Ectodermal cell (in vitro differentiated cells): Measurements from ENCODE around the gene CAMK2A.

Source experiments
- H3K27ac ChIP-seq: 2 replicates; pipeline ENCODE4 v1.7.0; 2013; ENCODE audit warnings: mild to moderate bottlenecking, low read depth, low read length; ENCODE audit not compliant: insufficient read depth, poor library complexity, severe bottlenecking
- H3K27me3 ChIP-seq: 2 replicates; pipeline ENCODE4 v1.7.0; 2013; ENCODE audit warnings: mild to moderate bottlenecking, low read length; ENCODE audit not compliant: insufficient read depth, control insufficient read depth, poor library complexity, severe bottlenecking
- H3K36me3 ChIP-seq: one replicate; pipeline ENCODE4 v1.7.0; 2013; ENCODE audit warnings: low read length; ENCODE audit not compliant: control insufficient read depth, insufficient read depth
- H3K4me1 ChIP-seq: one replicate; pipeline ENCODE4 v1.7.0; 2013; ENCODE audit warnings: low read length; ENCODE audit not compliant: control insufficient read depth, insufficient read depth
- H3K4me3 ChIP-seq: 2 replicates; pipeline ENCODE4 v1.7.0; 2013; ENCODE audit warnings: low read depth, low read length, control low read depth; ENCODE audit not compliant: insufficient read depth
- H3K9me3 ChIP-seq: 2 replicates; pipeline ENCODE4 v1.7.0; 2013; ENCODE audit warnings: mild to moderate bottlenecking, low read length, moderate library complexity; ENCODE audit not compliant: control insufficient read depth
- WGBS, 2 experiments: methylation state at CpG; one replicate each; pipeline ENCODE4 v1.1.7; 2013; ENCODE audit warnings: missing lambda C conversion rate in 2 of 2; 5-methylcytosine and 5-hydroxymethylcytosine counted together

Gene CAMK2A

DNA sequence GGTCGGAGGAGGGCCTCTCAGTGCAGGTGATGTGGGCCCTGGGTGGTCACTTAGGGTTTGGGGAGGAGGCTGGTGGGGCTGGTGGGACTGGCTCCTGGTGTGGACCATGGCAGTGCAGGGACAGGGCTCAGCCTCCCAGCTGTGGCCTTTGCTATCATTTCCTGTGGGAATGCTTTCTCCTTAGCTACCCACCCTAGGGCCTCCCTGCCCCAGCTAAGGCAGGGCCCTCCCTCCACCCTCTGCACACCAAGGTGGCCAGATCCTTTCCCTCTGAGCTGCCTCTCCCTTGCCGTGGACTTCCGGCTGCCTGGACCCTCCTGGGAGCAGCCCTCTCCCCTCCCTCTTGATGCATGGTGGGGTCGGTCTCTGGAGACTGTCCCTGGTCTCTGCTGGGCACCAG is 35.9 kb upstream of the CAMK2A start:
- Histone ChIP-seq H3K4me1 (peaks cover 9% of the 10 kb centered on the region), H3K27me3 (no peaks in the 10 kb centered on the region), H3K27ac (no peak overlapping the region), H3K9me3 (no peaks in the 10 kb centered on the region), H3K36me3 (no peaks in the 10 kb centered on the region), H3K4me3 (no peak overlapping the region)
- 90 to 94% methylated on average over 4 of the region's 4 CpGs for WGBS, 2 experiments

DNA sequence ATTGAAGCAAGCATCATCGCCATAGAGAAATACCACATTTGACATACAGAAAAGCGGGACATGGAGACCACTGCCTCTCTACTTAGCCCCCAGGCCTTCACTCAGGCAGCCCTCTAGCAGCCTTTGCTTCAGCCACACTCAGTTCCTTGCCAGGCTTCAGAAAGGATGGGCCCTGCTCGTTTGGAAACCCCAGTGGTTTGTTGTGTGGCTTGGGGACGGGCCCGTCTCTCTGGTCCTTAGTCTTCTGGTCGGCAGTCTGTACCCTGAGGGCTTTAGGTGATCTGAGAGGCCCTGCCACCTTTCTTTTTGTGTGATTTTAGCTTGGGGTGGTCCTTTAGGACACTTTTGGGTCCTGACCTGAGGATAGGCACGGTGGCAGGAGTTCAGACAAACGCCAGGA is 34.2 kb upstream of the CAMK2A start:
- no peaks in the 10 kb centered on the region for H3K36me3 ChIP-seq
- H3K9me3 ChIP-seq, result no peaks in the 10 kb centered on the region
- no peaks in the 10 kb centered on the region for H3K27me3 ChIP-seq
- no peak overlapping the region for H3K27ac ChIP-seq
- no peak overlapping the region for H3K4me3 ChIP-seq
- peaks cover 21% of the 10 kb centered on the region for H3K4me1 ChIP-seq
- WGBS, 2 experiments, result 70 to 83% methylated on average over 8 of the region's 8 CpGs

- no peaks in the 10 kb centered on the region for H3K36me3 ChIP-seq
- no peak overlapping the region for H3K4me3 ChIP-seq
- no peaks in the 10 kb centered on the region for H3K9me3 ChIP-seq
- H3K27ac ChIP-seq, result no peak overlapping the region
- H3K4me1 ChIP-seq, result peaks cover 25% of the 10 kb centered on the region
- 96 to 97% methylated on average over 6 of the region's 6 CpGs for WGBS, 2 experiments
- no peaks in the 10 kb centered on the region for H3K27me3 ChIP-seq
These were observed 33.5 kb upstream of the CAMK2A start for GRCh38 chr5:150323092-150323491.

DNA sequence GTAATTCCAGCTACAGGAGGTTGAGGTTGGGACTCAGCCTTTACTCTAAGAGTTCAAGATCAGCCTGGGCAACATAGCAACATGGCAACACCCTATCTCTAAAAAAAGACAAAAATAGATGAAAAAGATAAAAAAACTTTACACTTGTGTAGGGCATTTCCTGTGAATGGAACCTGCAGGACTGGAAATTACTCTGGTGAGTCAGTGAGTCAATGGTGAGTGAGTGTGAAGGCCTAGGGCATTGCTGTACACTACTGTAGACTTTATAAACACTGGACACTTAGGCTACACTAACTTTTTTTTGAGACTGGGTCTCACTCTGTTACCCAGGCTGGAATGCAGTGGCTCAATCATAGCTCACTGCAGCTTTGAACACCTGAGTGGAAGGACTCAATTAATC is 32.6 kb upstream of the CAMK2A start:
- Histone ChIP-seq H3K27ac (no peak overlapping the region), H3K36me3 (no peaks in the 10 kb centered on the region), H3K4me3 (no peak overlapping the region), H3K9me3 (no peaks in the 10 kb centered on the region), H3K4me1 (peaks cover 22% of the 10 kb centered on the region), H3K27me3 (no peaks in the 10 kb centered on the region)

DNA sequence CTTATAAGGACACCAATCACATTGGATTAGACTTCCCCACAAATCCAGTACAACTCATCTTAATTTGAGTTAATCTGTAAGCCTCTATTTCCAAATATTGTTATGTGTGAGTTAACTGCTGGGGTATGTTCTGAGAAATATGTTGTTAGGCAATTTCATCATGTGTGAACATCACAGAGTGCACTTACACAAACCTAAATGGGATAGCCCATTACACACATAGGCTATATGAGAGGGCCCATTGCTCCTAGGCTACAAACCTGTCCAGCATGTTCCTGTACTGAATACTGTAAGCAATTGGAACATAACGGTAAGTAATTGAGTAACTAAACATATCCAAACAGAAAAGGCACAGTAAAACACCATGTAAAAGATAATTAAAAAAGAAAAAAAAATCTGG is 32.2 kb upstream of the CAMK2A start:
- no peaks in the 10 kb centered on the region for H3K9me3 ChIP-seq
- H3K4me1 ChIP-seq, result peaks cover 18% of the 10 kb centered on the region
- no peak overlapping the region for H3K4me3 ChIP-seq
- 100% methylated on average over 1 of the region's 1 CpG; no CpG with 5 or more reads in 1 of the 2 experiments for WGBS, 2 experiments
- H3K27me3 ChIP-seq, result no peaks in the 10 kb centered on the region
- no peak overlapping the region for H3K27ac ChIP-seq
- H3K36me3 ChIP-seq, result no peaks in the 10 kb centered on the region

- Histone ChIP-seq H3K4me1 (peaks cover 15% of the 10 kb centered on the region), H3K27ac (no peak overlapping the region), H3K36me3 (no peaks in the 10 kb centered on the region), H3K4me3 (no peak overlapping the region), H3K9me3 (no peaks in the 10 kb centered on the region), H3K27me3 (no peaks in the 10 kb centered on the region)
- 91 to 93% methylated on average over 1 of the region's 1 CpG for WGBS, 2 experiments
These were observed 31.6 kb upstream of the CAMK2A start for GRCh38 chr5:150321211-150321610.

- Histone ChIP-seq H3K4me3 (no peak overlapping the region), H3K27me3 (no peaks in the 10 kb centered on the region), H3K9me3 (no peaks in the 10 kb centered on the region), H3K36me3 (no peaks in the 10 kb centered on the region), H3K27ac (no peak overlapping the region), H3K4me1 (peaks cover 15% of the 10 kb centered on the region)
- WGBS, 2 experiments, result 88 to 90% methylated on average over 2 of the region's 2 CpGs
These were observed 30.6 kb upstream of the CAMK2A start for GRCh38 chr5:150320044-150320613.

DNA sequence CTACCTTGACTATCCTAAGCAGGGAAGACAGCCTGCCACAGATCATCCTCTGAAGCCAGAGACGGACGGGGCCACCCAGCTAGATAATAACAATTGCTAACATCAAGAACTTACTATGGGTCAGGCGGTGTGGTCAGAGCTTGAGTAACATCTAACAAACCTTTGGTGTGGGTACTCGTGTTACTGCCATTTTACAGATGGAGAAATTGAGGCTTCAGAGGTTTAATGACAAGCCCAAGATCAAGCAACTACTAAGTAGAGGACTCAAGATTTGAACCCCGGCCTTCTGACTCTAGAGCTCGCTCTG is 29.9 kb upstream of the CAMK2A start:
- Histone ChIP-seq H3K36me3 (no peaks in the 10 kb centered on the region), H3K27ac (no peak overlapping the region)
- 94 to 95% methylated on average over 5 to 6 of the region's 6 CpGs for WGBS, 2 experiments

GRCh38 chr5:150318613-150319483 is 29.3 kb upstream of the CAMK2A start:
- Histone ChIP-seq H3K36me3 (no peaks in the 10 kb centered on the region), H3K4me3 (no peak overlapping the region), H3K4me1 (peaks cover 15% of the 10 kb centered on the region), H3K9me3 (no peaks in the 10 kb centered on the region), H3K27me3 (no peaks in the 10 kb centered on the region), H3K27ac (no peak overlapping the region)
- 71 to 75% methylated on average over 9 of the region's 9 CpGs for WGBS, 2 experiments

More for the DNA sequence above, 29.9 kb upstream of the CAMK2A start:
- Histone ChIP-seq H3K9me3 (no peaks in the 10 kb centered on the region), H3K4me3 (no peak overlapping the region), H3K4me1 (peaks cover 15% of the 10 kb centered on the region), H3K27me3 (no peaks in the 10 kb centered on the region)

DNA sequence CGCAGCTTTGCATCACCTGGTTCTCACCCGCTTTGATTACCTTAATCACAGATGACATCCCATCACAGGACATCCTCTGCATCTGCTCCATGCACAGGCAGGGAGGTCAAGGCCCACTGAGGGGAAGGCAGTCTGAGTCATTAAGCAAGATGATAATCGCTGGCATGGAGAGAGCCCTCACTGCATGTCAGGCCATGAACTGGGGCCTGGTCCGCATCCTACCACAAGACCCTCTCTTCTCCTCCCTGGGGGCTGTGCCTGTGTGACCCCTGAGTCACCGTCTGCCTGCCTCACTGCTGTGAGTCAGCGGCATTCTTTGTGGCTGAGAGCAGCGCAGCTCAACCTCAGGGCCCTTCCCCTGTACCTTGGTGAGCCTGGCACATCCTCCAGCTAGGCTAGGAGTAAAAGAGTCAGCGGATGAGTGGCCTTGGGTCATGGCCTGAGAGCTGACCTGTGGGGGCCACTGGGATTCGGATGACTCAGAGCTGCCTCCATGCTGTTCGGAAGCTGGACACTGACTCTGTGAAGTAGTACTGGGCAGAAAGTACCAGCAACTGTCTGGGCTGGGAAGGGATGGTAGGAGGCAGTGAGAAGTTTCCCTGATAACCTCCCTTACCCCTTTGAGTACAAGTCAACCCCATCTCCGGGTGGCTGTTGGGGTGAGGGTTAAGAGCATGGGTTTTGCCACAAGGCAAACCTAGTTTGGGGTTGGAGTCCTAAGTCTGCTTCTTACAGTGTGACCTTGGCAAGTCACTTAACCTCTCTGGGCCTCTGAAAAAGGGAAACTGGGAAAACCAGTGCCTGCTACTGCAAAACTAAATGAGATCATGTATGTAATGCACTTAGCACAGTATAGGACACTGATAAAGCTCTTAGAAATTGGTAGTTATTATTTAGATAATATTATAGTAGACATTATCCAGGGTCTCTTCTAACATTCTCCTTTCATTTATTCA is 27.8 kb upstream of the CAMK2A start:
- Histone ChIP-seq H3K9me3 (no peaks in the 10 kb centered on the region), H3K4me1 (peaks cover 15% of the 10 kb centered on the region), H3K27ac (no peak overlapping the region), H3K27me3 (no peaks in the 10 kb centered on the region), H3K4me3 (no peak overlapping the region), H3K36me3 (no peaks in the 10 kb centered on the region)
- WGBS, 2 experiments, result 80 to 81% methylated on average over 11 of the region's 11 CpGs
